Measurements from ENCODE around the gene SORBS1.

DNA sequence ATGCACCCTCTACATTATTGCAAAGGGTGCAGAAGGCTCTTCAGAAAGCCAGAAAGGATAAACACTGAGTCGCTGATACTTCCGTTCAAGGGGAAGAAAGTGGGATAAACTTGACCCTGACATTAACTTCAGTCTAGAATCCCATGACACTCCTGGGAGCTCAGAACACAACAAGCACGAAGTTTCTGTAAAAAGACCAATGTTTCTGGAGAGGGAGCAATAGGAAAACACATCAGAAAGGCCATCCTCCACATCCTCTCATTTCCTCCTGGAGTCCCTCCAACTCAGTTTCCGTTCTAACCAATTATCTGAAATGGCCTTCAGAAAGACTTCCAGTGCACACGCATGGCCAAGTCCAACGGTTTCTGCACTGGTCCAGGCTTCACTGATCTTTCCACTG lies 113.5 kb downstream of the SORBS1 start:
- TF ChIP-seq, protein P1, sequence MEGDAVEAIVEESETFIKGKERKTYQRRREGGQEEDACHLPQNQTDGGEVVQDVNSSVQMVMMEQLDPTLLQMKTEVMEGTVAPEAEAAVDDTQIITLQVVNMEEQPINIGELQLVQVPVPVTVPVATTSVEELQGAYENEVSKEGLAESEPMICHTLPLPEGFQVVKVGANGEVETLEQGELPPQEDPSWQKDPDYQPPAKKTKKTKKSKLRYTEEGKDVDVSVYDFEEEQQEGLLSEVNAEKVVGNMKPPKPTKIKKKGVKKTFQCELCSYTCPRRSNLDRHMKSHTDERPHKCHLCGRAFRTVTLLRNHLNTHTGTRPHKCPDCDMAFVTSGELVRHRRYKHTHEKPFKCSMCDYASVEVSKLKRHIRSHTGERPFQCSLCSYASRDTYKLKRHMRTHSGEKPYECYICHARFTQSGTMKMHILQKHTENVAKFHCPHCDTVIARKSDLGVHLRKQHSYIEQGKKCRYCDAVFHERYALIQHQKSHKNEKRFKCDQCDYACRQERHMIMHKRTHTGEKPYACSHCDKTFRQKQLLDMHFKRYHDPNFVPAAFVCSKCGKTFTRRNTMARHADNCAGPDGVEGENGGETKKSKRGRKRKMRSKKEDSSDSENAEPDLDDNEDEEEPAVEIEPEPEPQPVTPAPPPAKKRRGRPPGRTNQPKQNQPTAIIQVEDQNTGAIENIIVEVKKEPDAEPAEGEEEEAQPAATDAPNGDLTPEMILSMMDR (IDR thresholded peaks at IDR 0.05) = no peak
- no peak for TF ChIP-seq POLR2A (IDR thresholded peaks at IDR 0.05)
